ENCODE results near the gene NME4.
"Not testable (repeated sequence)": the region's sequence is repeated elsewhere in the genome, so short reads cannot be mapped to it uniquely, and the experiment has no call there.

The NME4 gene

DNA sequence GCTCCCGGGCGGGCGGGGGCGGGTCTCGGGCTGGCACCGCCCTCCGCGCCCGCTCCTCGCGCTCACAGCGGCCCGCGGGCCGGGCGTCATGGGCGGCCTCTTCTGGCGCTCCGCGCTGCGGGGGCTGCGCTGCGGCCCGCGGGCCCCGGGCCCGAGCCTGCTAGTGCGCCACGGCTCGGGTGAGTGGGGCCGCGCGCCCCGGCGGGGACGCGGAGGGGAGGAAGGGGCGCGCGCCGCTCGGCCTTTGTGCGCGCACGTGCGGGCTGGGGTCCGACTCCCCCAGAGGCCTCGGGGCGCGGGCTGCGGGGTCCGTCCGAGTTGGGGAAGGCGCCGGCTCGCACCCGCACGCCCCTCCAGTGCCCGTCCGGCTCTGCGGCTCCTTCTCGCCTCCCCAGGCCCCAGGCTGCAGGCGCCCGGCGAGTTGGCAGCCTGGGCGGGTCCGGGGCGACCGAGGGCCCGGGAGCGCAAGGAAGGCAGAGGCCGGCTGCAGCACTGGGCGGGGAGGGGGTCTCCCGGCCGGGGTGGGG, at the start of gene NME4:
TSS of gene NME4 (plus strand) at position 65 of the 527 bp plus-strand sequence. CDS start at position 89, 24 bp downstream.
- no peak for DNase-seq (ENCODE audit: extremely low read depth, insufficient read length)
- TF ChIP-seq, protein P1, sequence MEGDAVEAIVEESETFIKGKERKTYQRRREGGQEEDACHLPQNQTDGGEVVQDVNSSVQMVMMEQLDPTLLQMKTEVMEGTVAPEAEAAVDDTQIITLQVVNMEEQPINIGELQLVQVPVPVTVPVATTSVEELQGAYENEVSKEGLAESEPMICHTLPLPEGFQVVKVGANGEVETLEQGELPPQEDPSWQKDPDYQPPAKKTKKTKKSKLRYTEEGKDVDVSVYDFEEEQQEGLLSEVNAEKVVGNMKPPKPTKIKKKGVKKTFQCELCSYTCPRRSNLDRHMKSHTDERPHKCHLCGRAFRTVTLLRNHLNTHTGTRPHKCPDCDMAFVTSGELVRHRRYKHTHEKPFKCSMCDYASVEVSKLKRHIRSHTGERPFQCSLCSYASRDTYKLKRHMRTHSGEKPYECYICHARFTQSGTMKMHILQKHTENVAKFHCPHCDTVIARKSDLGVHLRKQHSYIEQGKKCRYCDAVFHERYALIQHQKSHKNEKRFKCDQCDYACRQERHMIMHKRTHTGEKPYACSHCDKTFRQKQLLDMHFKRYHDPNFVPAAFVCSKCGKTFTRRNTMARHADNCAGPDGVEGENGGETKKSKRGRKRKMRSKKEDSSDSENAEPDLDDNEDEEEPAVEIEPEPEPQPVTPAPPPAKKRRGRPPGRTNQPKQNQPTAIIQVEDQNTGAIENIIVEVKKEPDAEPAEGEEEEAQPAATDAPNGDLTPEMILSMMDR (IDR thresholded peaks at IDR 0.05; ENCODE audit: insufficient read depth, low read length, poor library complexity, severe bottlenecking): no peak
- Histone ChIP-seq H3K27me3 (replicated peaks; ENCODE audit: control insufficient read depth, insufficient read depth, low read length) (no peaks in the 10 kb centered on the region), H3K36me3 (ENCODE audit: control insufficient read depth, insufficient read depth, low read length) (no peaks in the 10 kb centered on the region; the same call in none of the 2 replicates), H3K4me3 (replicated peaks; ENCODE audit: low read depth, low read length) (peak within 1 kb of the TSS; percentile 68)

DNA sequence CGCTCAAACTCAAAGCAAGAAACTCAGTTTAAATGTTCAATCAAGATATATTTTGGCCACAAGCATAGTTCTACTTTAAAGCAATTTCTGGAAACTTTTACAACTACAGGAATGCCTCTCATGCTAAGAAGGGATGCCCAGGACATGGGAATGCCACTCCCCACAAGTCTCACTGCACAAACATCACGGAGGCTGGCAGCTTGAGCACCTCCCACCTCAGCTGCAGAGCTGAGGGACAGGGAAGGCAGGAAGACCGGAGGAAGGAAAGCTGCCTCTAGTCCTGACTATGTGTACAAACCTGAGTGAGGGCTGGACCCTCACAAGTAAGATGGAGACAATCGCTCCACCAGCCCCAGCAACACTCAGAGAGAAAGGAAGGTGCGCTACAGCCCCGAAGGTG, 49.8 kb upstream of the NME4 start:
- peaks cover 9% of the 10 kb centered on the region for H3K36me3 ChIP-seq (ENCODE audit: control insufficient read depth, insufficient read depth, low read length)
- DNase-seq (ENCODE audit: extremely low read depth, insufficient read length): no peak
- TF ChIP-seq, protein P1 (IDR thresholded peaks at IDR 0.05; ENCODE audit: insufficient read depth, low read length, poor library complexity, severe bottlenecking): no peak

DNA sequence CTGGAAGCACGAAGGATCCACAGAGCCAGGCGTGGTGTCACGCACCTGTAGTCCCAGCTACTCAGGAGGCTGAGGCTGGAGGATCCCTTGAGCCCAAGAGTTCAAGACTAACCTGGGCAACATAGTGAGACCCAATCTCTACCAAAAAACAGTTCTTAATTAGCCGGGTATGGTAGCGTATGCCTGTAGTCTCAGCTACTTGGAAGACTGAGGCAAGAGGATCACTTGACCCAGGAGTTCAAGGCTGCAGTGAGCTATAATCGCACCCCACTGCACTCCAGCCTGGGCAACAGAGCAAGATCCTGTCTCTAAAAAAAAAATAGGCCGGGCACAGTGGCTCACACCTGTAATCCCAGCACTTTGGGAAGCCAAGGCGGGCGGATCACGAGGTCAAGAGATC, 48.5 kb upstream of the NME4 start:
- H3K4me3 ChIP-seq (replicated peaks; ENCODE audit: low read depth, low read length); H3K36me3 ChIP-seq (ENCODE audit: control insufficient read depth, insufficient read depth, low read length); DNase-seq (ENCODE audit: extremely low read depth, insufficient read length); H3K27me3 ChIP-seq (replicated peaks; ENCODE audit: control insufficient read depth, insufficient read depth, low read length): not testable (repeated sequence)

More for the DNA sequence above, 49.8 kb upstream of the NME4 start:
- Histone ChIP-seq H3K27me3 (replicated peaks; ENCODE audit: control insufficient read depth, insufficient read depth, low read length) (no peaks in the 10 kb centered on the region), H3K4me3 (replicated peaks; ENCODE audit: low read depth, low read length) (no peak overlapping the region)

DNA sequence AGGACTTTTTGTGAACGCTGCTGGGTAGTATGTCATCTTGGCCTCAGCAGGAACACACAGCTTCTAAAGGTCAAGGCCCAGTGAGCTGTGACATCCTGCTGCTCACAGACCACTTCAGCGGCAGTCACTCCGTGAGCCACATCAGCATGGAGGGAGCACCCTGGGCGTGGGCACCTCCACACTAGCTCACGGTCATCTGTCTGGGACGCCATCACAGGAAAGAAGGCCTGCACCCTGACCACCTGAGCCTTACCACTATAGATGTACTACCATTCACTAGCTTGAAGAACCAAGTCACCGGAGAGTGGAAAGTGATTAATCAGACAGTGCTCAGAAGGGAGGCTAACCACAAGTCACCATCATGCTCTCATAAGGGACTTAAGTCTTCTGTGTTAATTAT, 47.8 kb upstream of the NME4 start:
- H3K4me3 ChIP-seq (replicated peaks; ENCODE audit: low read depth, low read length): peak overlapping the region; percentile 44
- H3K27me3 ChIP-seq (replicated peaks; ENCODE audit: control insufficient read depth, insufficient read depth, low read length): no peaks in the 10 kb centered on the region
- peaks cover 4% of the 10 kb centered on the region for H3K36me3 ChIP-seq (ENCODE audit: control insufficient read depth, insufficient read depth, low read length)
- TF ChIP-seq, protein P1 (IDR thresholded peaks at IDR 0.05; ENCODE audit: insufficient read depth, low read length, poor library complexity, severe bottlenecking): no peak
- DNase-seq (ENCODE audit: extremely low read depth, insufficient read length): peak; percentile 66

DNA sequence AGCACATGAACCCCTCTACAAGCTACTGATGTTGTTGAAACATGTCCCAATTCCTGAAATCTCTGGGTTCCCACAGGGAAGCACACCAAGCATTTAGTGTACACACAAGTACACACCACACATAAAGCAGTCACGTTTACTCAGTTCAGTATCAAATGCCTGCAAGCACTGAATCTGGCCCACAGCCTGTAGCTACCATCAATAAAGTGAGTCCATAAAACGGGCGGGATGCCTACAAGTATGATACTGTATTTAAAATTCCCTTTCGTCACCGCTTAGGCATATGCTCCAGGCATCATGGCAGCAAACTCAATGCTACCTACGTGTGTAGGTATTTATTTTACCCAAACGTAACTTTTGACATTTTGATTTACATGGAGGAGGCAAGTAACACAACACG, 46.8 kb upstream of the NME4 start:
- Histone ChIP-seq H3K36me3 (ENCODE audit: control insufficient read depth, insufficient read depth, low read length) (peaks cover 2% of the 10 kb centered on the region), H3K4me3 (replicated peaks; ENCODE audit: low read depth, low read length) (no peak overlapping the region), H3K27me3 (replicated peaks; ENCODE audit: control insufficient read depth, insufficient read depth, low read length) (no peaks in the 10 kb centered on the region)
- TF ChIP-seq, protein P1 (IDR thresholded peaks at IDR 0.05; ENCODE audit: insufficient read depth, low read length, poor library complexity, severe bottlenecking): no peak
- no peak for DNase-seq (ENCODE audit: extremely low read depth, insufficient read length)

DNA sequence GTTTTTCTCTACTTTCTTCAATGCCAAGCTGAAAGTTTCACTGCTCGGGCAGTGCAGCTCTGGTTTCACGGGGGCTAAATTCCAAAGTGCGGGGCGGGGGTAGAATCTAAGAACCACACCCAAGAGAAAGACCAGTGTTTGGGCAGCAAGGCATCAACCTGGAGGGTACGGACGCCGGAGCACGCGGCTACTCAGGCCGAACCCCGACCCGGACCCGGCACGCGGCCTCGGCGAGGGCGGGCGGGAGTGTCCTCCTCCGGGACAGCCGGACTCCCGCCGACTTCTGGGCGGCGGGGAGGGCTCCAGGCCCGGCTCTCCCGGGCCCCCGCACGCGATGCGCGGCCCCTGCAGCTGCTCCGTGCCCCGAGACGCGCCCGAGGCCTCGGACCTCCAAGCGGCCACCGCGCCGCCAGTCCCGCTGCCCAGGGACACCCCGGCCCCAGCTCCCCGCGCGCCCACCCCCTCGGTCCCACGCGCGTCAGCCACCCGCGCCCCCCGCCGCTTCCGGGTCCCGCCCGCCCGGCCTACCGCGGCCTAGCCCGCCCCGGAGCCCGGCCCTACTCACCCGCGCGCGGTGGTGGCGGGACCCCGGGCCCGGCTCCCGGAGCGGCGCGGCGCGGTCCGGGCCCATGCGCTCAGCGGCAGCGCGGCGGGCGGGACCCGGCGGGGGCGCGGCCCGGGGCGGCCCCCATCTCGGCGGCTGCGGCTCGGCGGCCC, 45.0 kb upstream of the NME4 start:
- no peak for DNase-seq (ENCODE audit: extremely low read depth, insufficient read length)
- TF ChIP-seq, protein P1 (IDR thresholded peaks at IDR 0.05; ENCODE audit: insufficient read depth, low read length, poor library complexity, severe bottlenecking): no peak
- Histone ChIP-seq H3K36me3 (ENCODE audit: control insufficient read depth, insufficient read depth, low read length) (no peaks in the 10 kb centered on the region; the same call in 1 of the 2 replicates), H3K4me3 (replicated peaks; ENCODE audit: low read depth, low read length) (peak overlapping the region; percentile 77), H3K27me3 (replicated peaks; ENCODE audit: control insufficient read depth, insufficient read depth, low read length) (no peaks in the 10 kb centered on the region)

All from GM06990 (cell line).